IMR-90 (cell line): ENCODE results near the gene CAPN10. TPM values are rescaled to one million over a fixed set of nuclear protein-coding genes. Genes with fewer than 3 reads are reported as not detected.

Experiments
- ATAC-seq: fragments of 200-7000 bp; cut with Tn5 transposase; 2 replicates; pipeline ENCODE4 v1.9.1; 2020; ENCODE audit warnings: low read depth, mild to moderate bottlenecking, moderate library complexity
- BruUV-seq: library from RNA; stranded (reverse); fragments of 400-500 nt; replicated peaks from 2 replicates; lab custom pipeline; 2021; lab: Mats Ljungman, UMichigan
- CTCF ChIA-PET: fragments of 300-600 bp; formaldehyde crosslinking; extraction: SDS; loops from one replicate; lab custom pipeline; 2021; ENCODE audit warnings: antibody characterized with exemption; lab: Yijun Ruan, JAX
- POLR2A ChIA-PET: fragments of 300-600 bp; sonication (Branson Sonifier 250); formaldehyde crosslinking; loops from one replicate; lab custom pipeline; 2022; ENCODE audit warnings: antibody characterized with exemption; ENCODE audit not compliant: unreplicated experiment; lab: Charles Lee
- DNase-seq: peaks from one replicate; pipeline ENCODE4 v3.0.0; 2013
- H2AFZ ChIP-seq: replicated peaks from 2 replicates; pipeline ENCODE3; 2013; ENCODE audit warnings: low read length, mild to moderate bottlenecking; ENCODE audit not compliant: poor library complexity
- H2AK5ac ChIP-seq: 2 replicates; pipeline ENCODE4 v1.6.1; 2013; ENCODE audit warnings: low read depth, low read length, inconsistent platforms
- H2AK9ac ChIP-seq: replicated peaks from 2 replicates; pipeline ENCODE3; 2013; ENCODE audit warnings: mild to moderate bottlenecking, low read depth, low read length, moderate library complexity; ENCODE audit not compliant: poor library complexity
- H2BK120ac ChIP-seq: 2 replicates; pipeline ENCODE4 v1.6.1; 2013; ENCODE audit warnings: low read depth, low read length, inconsistent platforms
- H2BK15ac ChIP-seq: 3 replicates; pipeline ENCODE4 v1.6.1; 2013; ENCODE audit warnings: low read depth, low read length, inconsistent platforms
- H2BK20ac ChIP-seq: 2 replicates; pipeline ENCODE4 v1.6.1; 2013; ENCODE audit warnings: low read depth, mild to moderate bottlenecking, inconsistent platforms, low read length, moderate library complexity
- H2BK5ac ChIP-seq: 2 replicates; pipeline ENCODE4 v1.6.1; 2013; ENCODE audit warnings: mild to moderate bottlenecking, low read depth, low read length, inconsistent platforms; ENCODE audit not compliant: poor library complexity, severe bottlenecking
- H3K14ac ChIP-seq: replicated peaks from 2 replicates; pipeline ENCODE4 v1.6.1; 2013; ENCODE audit warnings: low read depth, low read length, inconsistent platforms
- H3K18ac ChIP-seq: 2 replicates; pipeline ENCODE4 v1.6.1; 2013; ENCODE audit warnings: low read depth, low read length, control low read depth
- H3K23ac ChIP-seq: 2 replicates; pipeline ENCODE4 v1.6.1; 2013; ENCODE audit warnings: low read depth, low read length, inconsistent platforms
- H3K27ac ChIP-seq: 2 replicates; pipeline ENCODE4 v1.5.1; 2013; ENCODE audit warnings: mild to moderate bottlenecking, control low read depth, low read length; ENCODE audit not compliant: insufficient read depth
- H3K27me3 ChIP-seq: 2 replicates; pipeline ENCODE4 v1.6.1; 2013; ENCODE audit warnings: low read length; ENCODE audit not compliant: control insufficient read depth, insufficient read depth
- H3K36me3 ChIP-seq: 2 replicates; pipeline ENCODE4 v1.6.1; 2013; ENCODE audit warnings: low read length, mixed read lengths; ENCODE audit not compliant: control insufficient read depth, insufficient read depth
- H3K4ac ChIP-seq: 2 replicates; pipeline ENCODE4 v1.6.1; 2013; ENCODE audit warnings: low read depth, low read length, inconsistent platforms
- H3K4me1 ChIP-seq: 2 replicates; pipeline ENCODE4 v1.6.1; 2013; ENCODE audit warnings: low read length, mixed read lengths; ENCODE audit not compliant: control insufficient read depth, insufficient read depth
- H3K4me2 ChIP-seq: 2 replicates; pipeline ENCODE4 v1.6.1; 2013; ENCODE audit warnings: low read depth, mild to moderate bottlenecking, control low read depth, low read length, moderate library complexity
- H3K4me3 ChIP-seq: 2 replicates; pipeline ENCODE4 v1.5.1; 2013; ENCODE audit warnings: low read depth, mild to moderate bottlenecking, control low read depth, low read length, moderate library complexity; ENCODE audit not compliant: insufficient read depth
- H3K56ac ChIP-seq: 2 replicates; pipeline ENCODE4 v1.6.1; 2013; ENCODE audit warnings: low read length, inconsistent platforms; ENCODE audit not compliant: insufficient read depth; ENCODE audit errors: extremely low read depth
- H3K79me1 ChIP-seq, 2 experiments: 2 replicates each; pipeline ENCODE4 v1.6.1; 2013; ENCODE audit warnings: low read length in 2 of 2, inconsistent platforms in 1 of 2, low read depth in 1 of 2
- H3K9ac ChIP-seq: 2 replicates; pipeline ENCODE4 v1.6.1; 2013; ENCODE audit warnings: low read depth, low read length, control low read depth
- H3K9me1 ChIP-seq: 2 replicates; pipeline ENCODE4 v1.6.1; 2013; ENCODE audit warnings: low read length, inconsistent platforms; ENCODE audit not compliant: insufficient read depth
- H3K9me3 ChIP-seq: 2 replicates; pipeline ENCODE4 v1.6.1; 2013; ENCODE audit warnings: low read length; ENCODE audit not compliant: control insufficient read depth, insufficient read depth
- H4K20me1 ChIP-seq: 2 replicates; pipeline ENCODE4 v1.6.1; 2013; ENCODE audit warnings: low read length, inconsistent platforms; ENCODE audit not compliant: insufficient read depth
- H4K5ac ChIP-seq: 2 replicates; pipeline ENCODE4 v1.6.1; 2013; ENCODE audit warnings: mild to moderate bottlenecking, low read depth, low read length, control low read depth
- H4K8ac ChIP-seq, 2 experiments: 2 replicates each; pipeline ENCODE4 v1.6.1; 2013; ENCODE audit warnings: low read depth in 2 of 2, low read length in 2 of 2, control low read depth in 1 of 2, inconsistent platforms in 1 of 2
- H4K91ac ChIP-seq: 2 replicates; pipeline ENCODE4 v1.6.1; 2013; ENCODE audit warnings: low read depth, low read length, inconsistent platforms; ENCODE audit not compliant: insufficient read depth
- FOS ChIP-seq: fragments of 150-350 bp; IDR thresholded peaks from 2 replicates; pipeline ENCODE4 v1.6.1; 2016; ENCODE audit warnings: low read depth, low read length
- MXI1 ChIP-seq: IDR thresholded peaks from 2 replicates; pipeline ENCODE4 v1.6.1; 2012; ENCODE audit warnings: low read depth, mild to moderate bottlenecking, low read length, moderate library complexity, borderline replicate concordance
- NFE2L2 ChIP-seq: fragments of 150-350 bp; IDR thresholded peaks from 2 replicates; pipeline ENCODE4 v1.6.1; 2016; ENCODE audit warnings: low read depth, mild to moderate bottlenecking, low read length
- POLR2A ChIP-seq: IDR thresholded peaks from 2 replicates; pipeline ENCODE4 v1.6.1; 2012; ENCODE audit warnings: mild to moderate bottlenecking, low read depth, low read length
- RAD21 ChIP-seq: IDR thresholded peaks from 2 replicates; pipeline ENCODE4 v1.6.1; 2012; ENCODE audit warnings: low read length, improper control_type of control experiment
- RCOR1 ChIP-seq: IDR thresholded peaks from 2 replicates; pipeline ENCODE4 v1.6.1; 2012; ENCODE audit warnings: mild to moderate bottlenecking, low read length, improper control_type of control experiment; ENCODE audit not compliant: insufficient replicate concordance
- RFX5 ChIP-seq: IDR thresholded peaks from 2 replicates; pipeline ENCODE4 v1.8.0; 2012; ENCODE audit warnings: low read depth, mild to moderate bottlenecking, low read length, moderate library complexity
- SMC3 ChIP-seq: fragments of 150-350 bp; IDR thresholded peaks from 2 replicates; pipeline ENCODE4 v1.6.1; 2016; ENCODE audit warnings: low read depth, mild to moderate bottlenecking, antibody characterized with exemption, low read length, moderate library complexity
- WGBS, 2 experiments: methylation state at CpG; one replicate each; pipeline versions ENCODE4 v1.1.5 to v1.1.7; 2013; ENCODE audit warnings: missing lambda C conversion rate in 2 of 2; ENCODE audit not compliant: insufficient read length in 1 of 2; ENCODE audit errors: extremely low coverage in 2 of 2; 5-methylcytosine and 5-hydroxymethylcytosine counted together
- dilution Hi-C: fragments of 300-500 bp; cut with HindIII; formaldehyde crosslinking; loops from one replicate; pipeline ENCODE4 v1.14.3; 2018; ENCODE audit warnings: low sequenced_read_pairs; ENCODE audit not compliant: unreplicated experiment
- in situ Hi-C: fragments of 300-500 bp; cut with MboI; formaldehyde crosslinking; loops from 3 replicates; pipeline ENCODE4 v1.14.3; 2019; ENCODE audit warnings: low sequenced_read_pairs, inconsistent platforms, mixed read lengths
- intact Hi-C: fragments of 100-400 bp; cut with micrococcal nuclease; formaldehyde crosslinking; loops from 2 replicates; pipeline ENCODE4 v1.10.0; 2022
- polyA plus RNA-seq, 3 experiments: library from polyadenylated mRNA; depleted of rRNA; stranded (reverse); fragments of >200 nt; gene quantifications; 2 replicates each; pipeline ENCODE4 v1.2.3, GENCODE V29; 2012; ENCODE audit warnings: low replicate concordance in 1 of 3
- total RNA-seq: library from RNA; depleted of rRNA; stranded (reverse); fragments of >200 nt; gene quantifications from 2 replicates; pipeline ENCODE4 v1.2.3, GENCODE V29; 2012

Gene CAPN10
- total and polyA plus RNA-seq, 2 of the 4 experiments (the other 2 are of a cell fraction), result 6.3 to 20.9 TPM

DNA sequence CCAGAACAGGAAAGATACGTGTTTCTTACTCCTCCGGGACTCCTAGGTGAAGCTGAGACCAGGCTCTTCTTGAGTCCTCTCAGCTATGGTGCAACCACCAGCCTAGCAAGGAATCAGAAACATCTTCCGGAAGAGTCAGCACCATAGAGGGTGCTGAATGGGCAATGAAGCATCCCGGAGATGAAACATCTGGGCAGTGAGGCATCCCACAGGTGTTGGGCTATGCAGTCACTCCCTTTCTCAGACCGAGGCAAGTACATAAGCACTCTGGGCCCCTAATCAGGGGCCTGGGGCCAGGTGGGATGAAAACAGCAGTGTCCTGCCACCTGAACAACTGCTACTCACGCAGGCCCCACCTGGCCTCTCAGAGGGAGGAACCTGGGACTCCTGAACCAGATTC lies 1.4 kb upstream of the CAPN10 start:
- Histone ChIP-seq H3K4me3 (peak overlapping the region; percentile 81), H3K18ac (no peak overlapping the region), H2AK9ac (peak overlapping the region; percentile 37), H3K9me1 (peaks cover 28% of the 10 kb centered on the region), H3K23ac (no peak overlapping the region), H2AK5ac (0 out of 2 replicates have a peak overlapping the region, but pooled peaks have one; percentile 78), H4K91ac (no peak overlapping the region), H2AFZ (peak overlapping the region; percentile 10), H2BK120ac (no peak overlapping the region), H3K9ac (peak overlapping the region; percentile 90), H3K27me3 (no peaks in the 10 kb centered on the region), H3K4ac (no peak overlapping the region), H3K14ac (no peak overlapping the region), H2BK5ac (no peak overlapping the region), H3K4me2 (peak overlapping the region; percentile 95), H4K8ac (peak overlapping the region; percentile 15 to 85; a peak in 2 of 4 replicates), H4K20me1 (peaks cover 21% of the 10 kb centered on the region), H3K4me1 (peaks cover 18% of the 10 kb centered on the region), H4K5ac (no peak overlapping the region), H3K36me3 (peaks cover 7% of the 10 kb centered on the region), H2BK20ac (no peak overlapping the region), H3K79me1 (peaks cover 32 to 75% of the 10 kb centered on the region in 2 experiments), H3K9me3 (peaks cover 2% of the 10 kb centered on the region; the same call in 1 of the 2 replicates), H3K27ac (no peak overlapping the region), H2BK15ac (no peak overlapping the region), H3K56ac (no peak overlapping the region)
- DNase-seq (no peak), ATAC-seq (no peak)
- POLR2A ChIA-PET, result no interaction called here
- CTCF ChIA-PET, result no interaction called here
- intact Hi-C loops (no loop called here), in situ Hi-C loops (no loop called here), dilution Hi-C loops (no loop called here)
- TF ChIP-seq POLR2A, result no peak
- TF ChIP-seq SMC3, result no peak
- TF ChIP-seq FOS, result no peak
- TF ChIP-seq RCOR1, result no peak
- no peak for TF ChIP-seq RFX5
- no peak for TF ChIP-seq MXI1
- no peak for TF ChIP-seq RAD21
- no peak for TF ChIP-seq NFE2L2
- BruUV-seq, result no TSS peak
- WGBS, 2 experiments, result 93% methylated on average over 3 of the region's 6 CpGs; no CpG with 5 or more reads in 1 of the 2 experiments
